GM13977 (cell line): ENCODE data around the gene IGSF10.

ENCODE experiments used
- DNase-seq: peaks from one replicate; pipeline ENCODE4 v3.0.0; 2012; ENCODE audit warnings: low spot score
- in situ Hi-C: fragments of 300-500 bp; cut with MboI; formaldehyde crosslinking; loops from one replicate; pipeline ENCODE4 v1.12.0; 2022; ENCODE audit warnings: low sequenced_read_pairs, low pct_unique_long_range_greater_than_20kb, mixed read lengths, inconsistent platforms; ENCODE audit not compliant: unreplicated experiment
- TF ChIP-seq, protein P1 (sequence below): IDR thresholded peaks from 2 replicates; pipeline ENCODE4 v1.5.1; 2012; ENCODE audit warnings: mild to moderate bottlenecking, control low read depth; ENCODE audit not compliant: insufficient read depth; ENCODE audit errors: extremely low read depth, missing control alignments

The IGSF10 gene

DNA sequence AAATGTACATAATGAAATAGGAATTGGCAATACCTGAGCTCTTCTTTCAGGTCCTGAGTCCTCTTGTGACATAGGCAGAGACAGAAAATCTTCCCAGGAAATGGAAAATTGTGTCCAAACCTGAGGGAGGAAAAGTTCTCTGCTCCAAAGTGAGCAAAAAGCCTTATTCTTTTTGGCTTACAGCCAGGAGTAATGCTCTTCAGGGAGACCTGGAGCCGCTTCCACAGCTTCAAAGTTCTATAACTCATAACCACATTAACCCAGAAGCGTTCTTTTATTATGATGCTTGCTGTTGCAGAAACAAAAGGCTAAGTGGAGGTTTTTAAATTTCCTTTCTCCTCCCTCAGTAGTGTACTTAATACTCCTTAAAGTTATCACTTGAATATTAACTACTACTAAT is 633 bp downstream of the IGSF10 start:
- DNase-seq = no peak
- TF ChIP-seq, protein P1, sequence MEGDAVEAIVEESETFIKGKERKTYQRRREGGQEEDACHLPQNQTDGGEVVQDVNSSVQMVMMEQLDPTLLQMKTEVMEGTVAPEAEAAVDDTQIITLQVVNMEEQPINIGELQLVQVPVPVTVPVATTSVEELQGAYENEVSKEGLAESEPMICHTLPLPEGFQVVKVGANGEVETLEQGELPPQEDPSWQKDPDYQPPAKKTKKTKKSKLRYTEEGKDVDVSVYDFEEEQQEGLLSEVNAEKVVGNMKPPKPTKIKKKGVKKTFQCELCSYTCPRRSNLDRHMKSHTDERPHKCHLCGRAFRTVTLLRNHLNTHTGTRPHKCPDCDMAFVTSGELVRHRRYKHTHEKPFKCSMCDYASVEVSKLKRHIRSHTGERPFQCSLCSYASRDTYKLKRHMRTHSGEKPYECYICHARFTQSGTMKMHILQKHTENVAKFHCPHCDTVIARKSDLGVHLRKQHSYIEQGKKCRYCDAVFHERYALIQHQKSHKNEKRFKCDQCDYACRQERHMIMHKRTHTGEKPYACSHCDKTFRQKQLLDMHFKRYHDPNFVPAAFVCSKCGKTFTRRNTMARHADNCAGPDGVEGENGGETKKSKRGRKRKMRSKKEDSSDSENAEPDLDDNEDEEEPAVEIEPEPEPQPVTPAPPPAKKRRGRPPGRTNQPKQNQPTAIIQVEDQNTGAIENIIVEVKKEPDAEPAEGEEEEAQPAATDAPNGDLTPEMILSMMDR = no peak
- in situ Hi-C loops = no loop called here

DNA sequence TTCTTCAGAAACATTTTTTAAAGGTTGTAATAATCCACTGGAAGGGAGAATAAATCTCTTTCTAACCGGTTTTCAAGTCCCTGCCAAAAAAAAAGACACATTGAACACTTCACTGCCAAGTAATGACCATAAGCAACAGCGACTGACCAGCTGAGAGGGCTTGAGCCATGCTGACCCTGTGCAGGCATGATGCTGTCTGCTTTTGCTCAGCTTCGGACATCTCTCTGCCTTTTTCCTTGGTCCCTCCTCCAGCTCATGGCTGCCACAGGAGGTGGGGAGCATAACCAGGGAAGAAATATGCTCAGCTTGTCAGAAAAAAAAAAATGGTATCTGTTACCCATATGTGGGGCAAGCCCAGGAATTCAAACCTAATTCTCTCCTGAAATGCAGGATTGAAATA is 1.5 kb downstream of the IGSF10 start:
- no peak for DNase-seq
- in situ Hi-C loops = no loop called here
- TF ChIP-seq, protein P1 = no peak

DNA sequence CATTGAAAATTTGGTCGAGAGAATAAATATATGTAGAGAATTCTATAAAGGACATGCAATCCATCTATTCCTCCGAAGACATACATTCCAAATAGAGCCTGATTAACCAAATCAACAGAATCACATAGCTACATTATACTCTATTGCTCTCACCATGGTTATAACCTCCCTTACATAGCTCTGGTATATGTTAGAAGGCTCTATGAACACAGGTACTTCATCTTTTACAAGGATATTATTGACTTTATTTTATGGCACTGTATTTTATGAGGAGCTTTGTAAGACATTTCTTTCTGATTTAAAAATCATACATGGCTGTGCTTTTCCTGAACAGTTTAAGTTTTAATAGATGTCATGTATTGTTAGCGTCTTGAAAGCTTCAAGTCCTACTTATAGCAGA is 4.8 kb downstream of the IGSF10 start:
- DNase-seq = no peak
- in situ Hi-C loops = no loop called here
- TF ChIP-seq, protein P1 = no peak

DNA sequence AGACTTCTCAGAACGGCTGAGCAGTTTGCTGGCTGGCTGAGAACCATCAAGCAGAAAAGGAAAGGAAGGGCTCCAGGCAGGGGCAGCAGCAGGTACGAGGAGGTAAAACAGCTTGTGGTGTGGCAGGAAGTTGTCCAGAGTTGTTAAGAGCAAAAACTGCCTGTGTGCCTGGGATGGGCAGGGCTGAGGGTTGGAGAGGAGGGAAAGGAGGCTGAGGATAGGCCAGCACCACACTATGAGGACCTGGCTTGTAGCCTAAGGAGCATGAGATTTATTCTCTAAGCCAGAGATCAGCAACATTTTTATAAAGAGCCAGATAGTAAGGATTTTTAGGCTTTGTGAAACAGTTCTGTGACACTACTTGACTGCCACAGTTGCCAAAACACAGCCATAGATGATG is 8.0 kb downstream of the IGSF10 start:
- no peak for DNase-seq
- in situ Hi-C loops = no loop called here
- TF ChIP-seq, protein P1 = no peak

DNA sequence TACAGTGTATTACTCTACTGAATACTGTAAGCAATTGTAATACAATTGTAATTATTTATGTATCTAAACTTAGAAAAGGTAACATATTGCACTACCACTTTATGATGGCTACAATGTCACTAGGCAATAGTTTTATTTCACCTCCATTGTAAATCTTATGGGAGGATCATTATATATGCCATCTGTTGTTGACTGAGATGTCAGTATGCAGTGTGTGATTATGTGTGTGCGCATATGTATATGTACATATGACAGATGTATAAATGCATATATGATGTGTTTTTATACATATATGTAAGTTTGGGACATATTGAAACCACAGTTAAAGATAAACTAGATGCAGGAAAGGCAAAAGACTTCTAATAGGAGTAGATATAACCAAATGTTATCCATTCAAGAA is 8.5 kb downstream of the IGSF10 start:
- in situ Hi-C loops = no loop called here
- TF ChIP-seq, protein P1 = no peak
- DNase-seq = no peak

DNA sequence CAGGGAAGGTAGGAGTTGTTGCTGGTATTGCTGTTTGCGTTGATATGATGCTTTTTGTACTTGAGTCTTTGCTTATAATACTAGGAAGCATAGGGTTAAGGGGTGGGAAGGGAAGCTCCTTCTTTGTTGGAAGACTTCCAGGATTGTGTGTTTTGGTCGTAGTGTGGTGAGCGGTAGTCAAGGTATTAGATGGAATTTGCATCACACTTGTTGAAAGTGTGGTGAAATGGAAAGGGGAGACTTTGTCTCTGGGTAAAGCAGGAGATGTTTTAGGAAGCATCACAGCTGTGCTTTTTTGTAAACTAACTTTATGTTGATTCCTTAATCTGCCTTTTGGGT is 14.9 kb downstream of the IGSF10 start:
- in situ Hi-C loops = loop anchor here (10.0 to 25.0 kb wide), 2 partner anchors 391 to 469 kb away; no protein-coding TSS in a partner anchor
- DNase-seq = no peak
- TF ChIP-seq, protein P1 = no peak
